Measurements from ENCODE around the gene PCYT2. TPM values are rescaled to one million over a fixed set of nuclear protein-coding genes. Genes with fewer than 3 reads are reported as not detected.

PCYT2 gene
- total RNA-seq, 4 donors from 2014 or later = 4.1 to 27.7 (median 18.8) TPM

- Histone ChIP-seq H3K27ac (no peak overlapping the region), H3K36me3 (no peaks in the 10 kb centered on the region), H3K27me3 (peaks cover 20 to 31% of the 10 kb centered on the region in 2 donors), H3K4me3 (no peak overlapping the region), H3K4me1 (peaks cover 0 to 20% of the 10 kb centered on the region in 2 donors), H3K9me3 (no peaks in the 10 kb centered on the region)
- intact Hi-C loops (cut with DNase I; ENCODE audit: low total_unique reads) = no loop called here
- no peak for DNase-seq
- TF ChIP-seq POLR2A (IDR thresholded peaks at IDR 0.05) = no peak
- no peak for TF ChIP-seq CTCF (IDR thresholded peaks at IDR 0.05)
These were observed 46.7 kb upstream of the PCYT2 start for GRCh38 chr17:81957691-81958432.

- Histone ChIP-seq H3K36me3 (no peaks in the 10 kb centered on the region), H3K27me3 (peaks cover 17 to 25% of the 10 kb centered on the region in 2 donors)
- intact Hi-C loops (cut with DNase I; ENCODE audit: low total_unique reads) = no loop called here
These were observed 45.7 kb upstream of the PCYT2 start for GRCh38 chr17:81956607-81957589.

GRCh38 chr17:81955756-81956544, 44.8 kb upstream of the PCYT2 start:
- DNase-seq = no peak
- intact Hi-C loops (cut with DNase I; ENCODE audit: low total_unique reads) = no loop called here
- H3K9me3 ChIP-seq = no peaks in the 10 kb centered on the region
- peaks cover 17 to 24% of the 10 kb centered on the region in 2 donors for H3K27me3 ChIP-seq
- no peak overlapping the region for H3K4me3 ChIP-seq
- H3K27ac ChIP-seq = no peak overlapping the region
- peaks cover 0 to 13% of the 10 kb centered on the region in 2 donors for H3K4me1 ChIP-seq
- H3K36me3 ChIP-seq = no peaks in the 10 kb centered on the region
- TF ChIP-seq POLR2A (IDR thresholded peaks at IDR 0.05) (no peak), CTCF (IDR thresholded peaks at IDR 0.05) (no peak)

More at GRCh38 chr17:81956607-81957589, 45.7 kb upstream of the PCYT2 start:
- no peak for DNase-seq
- TF ChIP-seq CTCF (IDR thresholded peaks at IDR 0.05) (no peak), POLR2A (IDR thresholded peaks at IDR 0.05) (no peak)
- Histone ChIP-seq H3K27ac (no peak overlapping the region), H3K4me1 (peaks cover 0 to 20% of the 10 kb centered on the region in 2 donors), H3K4me3 (no peak overlapping the region), H3K9me3 (no peaks in the 10 kb centered on the region)

- peaks cover 12 to 20% of the 10 kb centered on the region in 2 donors for H3K27me3 ChIP-seq
- intact Hi-C loops (cut with DNase I; ENCODE audit: low total_unique reads) = no loop called here
- no peak for TF ChIP-seq POLR2A (IDR thresholded peaks at IDR 0.05)
- no peak for TF ChIP-seq CTCF (IDR thresholded peaks at IDR 0.05)
- no peaks in the 10 kb centered on the region for H3K36me3 ChIP-seq
- no peak overlapping the region for H3K4me3 ChIP-seq
- H3K4me1 ChIP-seq = peaks cover 0 to 5% of the 10 kb centered on the region in 2 donors
- no peaks in the 10 kb centered on the region for H3K9me3 ChIP-seq
- no peak overlapping the region for H3K27ac ChIP-seq
- DNase-seq = no peak
These were observed 44.0 kb upstream of the PCYT2 start for GRCh38 chr17:81955058-81955681.

Data from uterus (tissue), 4 donors.